ENCODE data around the gene CEBPA.

CEBPA gene

GRCh38 chr19:33260628-33261418 is 41.5 kb downstream of the CEBPA start:
- no peaks in the 10 kb centered on the region for H3K36me3 ChIP-seq (ENCODE audit: insufficient read depth, insufficient read length, low read length)
- TF ChIP-seq YY1 (IDR thresholded peaks at IDR 0.05; ENCODE audit: insufficient read depth, insufficient read length) (no peak), SUZ12 (IDR thresholded peaks at IDR 0.05; ENCODE audit: extremely low read depth, insufficient read depth, insufficient read length) (no peak), ZNF274 (IDR thresholded peaks at IDR 0.05; ENCODE audit: low read depth, low read length) (no peak)
- no peak overlapping the region for H3K9ac ChIP-seq (ENCODE audit: insufficient read length, low read depth)
- no peaks in the 10 kb centered on the region for H3K27me3 ChIP-seq (ENCODE audit: insufficient read depth, insufficient read length)
- H3K9me3 ChIP-seq (ENCODE audit: insufficient read depth, low read length): no peaks in the 10 kb centered on the region; the same call in 1 of the 2 replicates
- peaks cover 6% of the 10 kb centered on the region for H3K4me1 ChIP-seq (ENCODE audit: insufficient read depth, insufficient read length)
- H3K4me3 ChIP-seq (ENCODE audit: insufficient read length, low read depth): no peak overlapping the region
- DNase-seq (ENCODE audit: low read depth, low spot score): no peak

- Histone ChIP-seq H3K4me3 (ENCODE audit: insufficient read length, low read depth) (no peak overlapping the region), H3K27me3 (ENCODE audit: insufficient read depth, insufficient read length) (no peaks in the 10 kb centered on the region), H3K9ac (ENCODE audit: insufficient read length, low read depth) (no peak overlapping the region), H3K36me3 (ENCODE audit: insufficient read depth, insufficient read length, low read length) (no peaks in the 10 kb centered on the region), H3K9me3 (ENCODE audit: insufficient read depth, low read length) (no peaks in the 10 kb centered on the region; the same call in 1 of the 2 replicates), H3K4me1 (ENCODE audit: insufficient read depth, insufficient read length) (peaks cover 2% of the 10 kb centered on the region)
- TF ChIP-seq ZNF274 (IDR thresholded peaks at IDR 0.05; ENCODE audit: low read depth, low read length): no peak
- TF ChIP-seq YY1 (IDR thresholded peaks at IDR 0.05; ENCODE audit: insufficient read depth, insufficient read length): no peak
- TF ChIP-seq SUZ12 (IDR thresholded peaks at IDR 0.05; ENCODE audit: extremely low read depth, insufficient read depth, insufficient read length): no peak
- DNase-seq (ENCODE audit: low read depth, low spot score): no peak
These were observed 42.8 kb downstream of the CEBPA start for GRCh38 chr19:33259539-33259938.

GRCh38 chr19:33257828-33258227 is 44.5 kb downstream of the CEBPA start:
- TF ChIP-seq SUZ12 (IDR thresholded peaks at IDR 0.05; ENCODE audit: extremely low read depth, insufficient read depth, insufficient read length) (no peak), YY1 (IDR thresholded peaks at IDR 0.05; ENCODE audit: insufficient read depth, insufficient read length) (no peak), ZNF274 (IDR thresholded peaks at IDR 0.05; ENCODE audit: low read depth, low read length) (no peak)
- no peak overlapping the region for H3K9ac ChIP-seq (ENCODE audit: insufficient read length, low read depth)
- H3K27me3 ChIP-seq (ENCODE audit: insufficient read depth, insufficient read length): no peaks in the 10 kb centered on the region

GRCh38 chr19:33256261-33256660 is 46.1 kb downstream of the CEBPA start:
- Histone ChIP-seq H3K9me3 (ENCODE audit: insufficient read depth, low read length) (no peaks in the 10 kb centered on the region; the same call in 1 of the 2 replicates), H3K4me3 (ENCODE audit: insufficient read length, low read depth) (no peak overlapping the region), H3K36me3 (ENCODE audit: insufficient read depth, insufficient read length, low read length) (no peaks in the 10 kb centered on the region), H3K4me1 (ENCODE audit: insufficient read depth, insufficient read length) (peaks cover 6% of the 10 kb centered on the region), H3K27me3 (ENCODE audit: insufficient read depth, insufficient read length) (no peaks in the 10 kb centered on the region), H3K9ac (ENCODE audit: insufficient read length, low read depth) (no peak overlapping the region)
- DNase-seq (ENCODE audit: low read depth, low spot score): no peak
- TF ChIP-seq YY1 (IDR thresholded peaks at IDR 0.05; ENCODE audit: insufficient read depth, insufficient read length) (no peak), SUZ12 (IDR thresholded peaks at IDR 0.05; ENCODE audit: extremely low read depth, insufficient read depth, insufficient read length) (no peak), ZNF274 (IDR thresholded peaks at IDR 0.05; ENCODE audit: low read depth, low read length) (no peak)

More at GRCh38 chr19:33257828-33258227, 44.5 kb downstream of the CEBPA start:
- DNase-seq (ENCODE audit: low read depth, low spot score): no peak
- peaks cover 4% of the 10 kb centered on the region for H3K4me1 ChIP-seq (ENCODE audit: insufficient read depth, insufficient read length)
- no peak overlapping the region for H3K4me3 ChIP-seq (ENCODE audit: insufficient read length, low read depth)
- H3K9me3 ChIP-seq (ENCODE audit: insufficient read depth, low read length): no peaks in the 10 kb centered on the region; the same call in 1 of the 2 replicates
- no peaks in the 10 kb centered on the region for H3K36me3 ChIP-seq (ENCODE audit: insufficient read depth, insufficient read length, low read length)

- H3K9me3 ChIP-seq (ENCODE audit: insufficient read depth, low read length): no peaks in the 10 kb centered on the region; the same call in 1 of the 2 replicates
- no peaks in the 10 kb centered on the region for H3K36me3 ChIP-seq (ENCODE audit: insufficient read depth, insufficient read length, low read length)
- DNase-seq (ENCODE audit: low read depth, low spot score): no peak
These were observed 46.6 kb downstream of the CEBPA start for GRCh38 chr19:33255781-33256180.

DNA sequence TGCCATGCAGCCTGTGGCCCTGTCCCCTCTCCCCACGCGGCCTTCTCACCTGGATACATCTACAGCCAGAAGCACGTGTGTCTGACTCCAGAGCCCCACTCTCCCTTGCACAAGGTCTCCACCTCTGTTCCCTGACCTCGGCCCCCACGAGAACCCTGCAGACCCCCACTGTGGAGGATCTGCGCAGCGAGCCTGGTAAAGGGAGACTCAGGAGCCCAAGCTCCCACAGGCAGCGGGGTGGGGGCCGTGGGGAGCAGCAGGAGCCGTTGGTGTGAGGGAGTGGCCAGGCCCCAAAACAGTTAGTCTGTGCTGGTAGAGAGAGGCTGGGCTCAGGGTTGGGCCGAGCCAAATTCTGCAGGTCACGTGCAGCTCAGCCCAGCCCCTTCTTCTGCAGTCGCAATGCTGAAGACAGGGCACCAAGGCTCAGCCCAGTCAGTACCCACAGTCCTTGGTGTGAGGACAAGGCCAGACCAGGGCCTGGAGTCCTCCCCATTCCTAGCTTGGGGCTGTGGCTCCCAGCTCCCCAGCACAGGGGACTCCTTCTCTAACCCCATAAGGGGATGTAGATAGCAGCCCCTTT is 48.0 kb downstream of the CEBPA start:
- Histone ChIP-seq H3K9me3 (ENCODE audit: insufficient read depth, low read length) (no peaks in the 10 kb centered on the region; the same call in 1 of the 2 replicates), H3K27me3 (ENCODE audit: insufficient read depth, insufficient read length) (no peaks in the 10 kb centered on the region), H3K36me3 (ENCODE audit: insufficient read depth, insufficient read length, low read length) (no peaks in the 10 kb centered on the region), H3K4me1 (ENCODE audit: insufficient read depth, insufficient read length) (peaks cover 16% of the 10 kb centered on the region), H3K4me3 (ENCODE audit: insufficient read length, low read depth) (no peak overlapping the region), H3K9ac (ENCODE audit: insufficient read length, low read depth) (no peak overlapping the region)
- no peak for TF ChIP-seq SUZ12 (IDR thresholded peaks at IDR 0.05; ENCODE audit: extremely low read depth, insufficient read depth, insufficient read length)
- no peak for TF ChIP-seq ZNF274 (IDR thresholded peaks at IDR 0.05; ENCODE audit: low read depth, low read length)
- no peak for TF ChIP-seq YY1 (IDR thresholded peaks at IDR 0.05; ENCODE audit: insufficient read depth, insufficient read length)
- no peak for DNase-seq (ENCODE audit: low read depth, low spot score)

More at GRCh38 chr19:33255781-33256180, 46.6 kb downstream of the CEBPA start:
- Histone ChIP-seq H3K9ac (ENCODE audit: insufficient read length, low read depth) (no peak overlapping the region), H3K4me3 (ENCODE audit: insufficient read length, low read depth) (no peak overlapping the region), H3K4me1 (ENCODE audit: insufficient read depth, insufficient read length) (peaks cover 7% of the 10 kb centered on the region), H3K27me3 (ENCODE audit: insufficient read depth, insufficient read length) (no peaks in the 10 kb centered on the region)
- TF ChIP-seq ZNF274 (IDR thresholded peaks at IDR 0.05; ENCODE audit: low read depth, low read length) (no peak), SUZ12 (IDR thresholded peaks at IDR 0.05; ENCODE audit: extremely low read depth, insufficient read depth, insufficient read length) (no peak), YY1 (IDR thresholded peaks at IDR 0.05; ENCODE audit: insufficient read depth, insufficient read length) (no peak)

DNA sequence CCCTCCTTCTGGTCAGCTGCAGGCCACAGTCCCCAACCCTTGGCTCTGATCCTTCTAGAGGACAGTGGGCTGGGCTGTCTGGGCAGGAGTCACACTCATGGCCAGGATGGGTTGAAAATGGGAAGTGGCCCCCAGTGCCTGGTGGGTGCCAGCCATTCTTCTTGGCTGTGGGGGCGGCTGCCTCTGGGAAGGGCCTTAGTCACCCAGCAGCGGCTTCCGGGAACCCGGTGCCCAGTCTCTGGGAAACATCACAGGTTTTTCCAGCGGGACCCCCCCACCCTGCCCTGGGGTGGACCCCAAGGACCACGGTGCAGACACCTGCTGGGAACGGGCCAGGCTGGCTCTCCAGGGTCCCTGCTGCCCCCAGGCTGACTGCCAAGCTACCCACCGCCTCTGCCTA is 49.4 kb downstream of the CEBPA start:
- no peak overlapping the region for H3K4me3 ChIP-seq (ENCODE audit: insufficient read length, low read depth)

More for the DNA sequence above, 49.4 kb downstream of the CEBPA start:
- TF ChIP-seq ZNF274 (IDR thresholded peaks at IDR 0.05; ENCODE audit: low read depth, low read length) (no peak), SUZ12 (IDR thresholded peaks at IDR 0.05; ENCODE audit: extremely low read depth, insufficient read depth, insufficient read length) (no peak), YY1 (IDR thresholded peaks at IDR 0.05; ENCODE audit: insufficient read depth, insufficient read length) (no peak)
- Histone ChIP-seq H3K9me3 (ENCODE audit: insufficient read depth, low read length) (no peaks in the 10 kb centered on the region; the same call in 1 of the 2 replicates), H3K9ac (ENCODE audit: insufficient read length, low read depth) (no peak overlapping the region), H3K36me3 (ENCODE audit: insufficient read depth, insufficient read length, low read length) (no peaks in the 10 kb centered on the region), H3K4me1 (ENCODE audit: insufficient read depth, insufficient read length) (peaks cover 20% of the 10 kb centered on the region), H3K27me3 (ENCODE audit: insufficient read depth, insufficient read length) (no peaks in the 10 kb centered on the region)
- DNase-seq (ENCODE audit: low read depth, low spot score): no peak

Data from NT2/D1 (cell line).